ENCODE data around the gene SOX18.

The SOX18 gene

GRCh38 chr20:64080013-64080812 is 30.8 kb upstream of the SOX18 start, which contains the start of gene OPRL1:
OPRL1 (plus strand) TSS chr20:64080082; CDS start chr20:64092721, 12,639 bp downstream.
- no peak for DNase-seq

DNA sequence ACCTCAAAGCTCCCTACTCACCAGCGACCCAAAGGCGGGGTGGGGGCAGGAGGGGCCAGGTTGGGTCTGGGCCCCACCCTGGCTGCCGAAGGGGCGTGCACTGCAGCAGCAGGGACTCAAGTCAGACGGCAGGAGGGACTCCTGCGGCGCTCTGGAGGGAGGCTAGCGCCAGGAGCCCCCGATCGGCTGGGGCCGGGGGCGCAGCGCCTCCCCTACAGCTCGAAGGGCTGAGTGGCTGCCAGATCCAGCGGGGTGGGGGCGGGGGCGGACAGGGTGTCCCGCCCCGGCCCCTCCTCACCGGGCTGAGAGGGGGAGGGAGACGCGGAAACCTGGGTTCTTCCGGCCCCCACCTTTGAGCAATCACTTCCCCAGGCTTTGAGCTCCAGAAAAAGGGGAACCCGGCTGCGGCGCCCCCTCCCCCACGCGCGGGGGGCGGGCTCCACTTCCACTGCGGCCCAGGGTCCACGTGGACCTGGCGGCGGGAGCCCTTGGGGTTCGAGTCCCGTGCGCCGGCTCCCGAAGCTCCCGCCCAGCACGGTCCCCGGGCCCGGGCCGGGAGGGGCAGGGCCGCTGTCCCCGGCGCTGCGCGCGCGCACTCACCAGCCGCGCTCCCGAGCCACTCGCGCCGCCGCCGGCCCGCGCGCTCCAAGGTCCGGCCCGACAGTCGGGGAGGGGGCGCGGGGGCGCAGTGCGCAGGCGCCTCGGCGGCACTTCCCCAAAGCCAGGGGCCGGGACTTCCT is 30.0 kb upstream of the SOX18 start, which contains the start of gene RGS19:
RGS19 (minus strand) TSS at position 246 of the 740 bp plus-strand sequence. CDS start 2,632 bp downstream, outside the sequence.
- DNase-seq: peak; percentile 91

- no peak for DNase-seq
Observed at GRCh38 chr20:64078934-64079272, 29.5 kb upstream of the SOX18 start.

DNA sequence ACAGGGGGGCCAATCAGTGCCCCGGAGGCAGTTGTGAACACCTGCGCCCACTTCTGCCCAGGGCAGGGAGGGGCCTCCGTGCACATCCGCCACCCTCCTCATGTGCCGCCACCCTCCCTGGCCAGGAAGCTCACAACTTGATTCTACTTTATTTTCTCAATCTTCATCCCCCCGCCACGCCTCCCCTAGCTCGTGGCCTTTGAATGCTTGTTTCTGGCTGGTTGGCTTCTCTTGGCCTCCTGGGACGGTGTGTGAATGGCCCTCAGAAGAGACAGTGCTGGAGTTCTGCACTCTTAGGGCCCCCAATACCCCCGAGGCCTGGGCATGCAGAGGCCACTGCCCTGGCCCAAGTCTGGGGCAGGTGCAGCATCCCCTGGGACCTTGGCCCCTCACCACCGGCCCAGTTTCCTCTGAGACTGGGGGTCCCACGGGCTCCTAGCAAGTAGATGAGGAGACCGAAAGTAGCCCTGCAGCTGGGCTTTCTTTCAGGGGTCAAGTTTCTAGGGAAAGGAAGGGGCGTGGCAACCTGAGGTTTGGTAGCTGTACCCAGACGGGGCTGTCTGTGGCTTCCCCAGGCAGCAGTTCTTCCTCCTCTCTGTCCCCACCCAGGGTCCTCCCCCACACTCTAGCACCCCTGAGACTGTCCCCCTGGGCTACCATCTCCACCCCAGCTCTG is 28.6 kb upstream of the SOX18 start:
- no peak for DNase-seq

DNA sequence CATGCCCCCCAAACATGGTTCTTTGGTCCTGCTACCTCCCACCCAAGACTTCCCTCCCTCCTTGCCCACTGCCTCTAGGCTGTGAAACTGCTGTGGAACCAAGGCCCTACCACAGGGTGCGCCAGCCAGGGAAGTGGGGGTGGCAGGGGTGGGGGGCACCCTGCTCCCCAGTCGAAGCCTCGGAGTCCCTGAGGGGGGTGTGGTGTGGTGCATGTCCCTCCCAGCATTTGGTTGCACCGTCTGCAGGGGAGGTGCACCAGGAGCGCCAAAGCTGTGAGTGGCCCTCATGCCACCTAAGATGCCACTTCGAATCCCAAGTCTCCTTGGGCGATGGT is 28.1 kb upstream of the SOX18 start:
- DNase-seq: no peak

- no peak for DNase-seq
Observed at GRCh38 chr20:64077094-64077493, 27.7 kb upstream of the SOX18 start.

DNA sequence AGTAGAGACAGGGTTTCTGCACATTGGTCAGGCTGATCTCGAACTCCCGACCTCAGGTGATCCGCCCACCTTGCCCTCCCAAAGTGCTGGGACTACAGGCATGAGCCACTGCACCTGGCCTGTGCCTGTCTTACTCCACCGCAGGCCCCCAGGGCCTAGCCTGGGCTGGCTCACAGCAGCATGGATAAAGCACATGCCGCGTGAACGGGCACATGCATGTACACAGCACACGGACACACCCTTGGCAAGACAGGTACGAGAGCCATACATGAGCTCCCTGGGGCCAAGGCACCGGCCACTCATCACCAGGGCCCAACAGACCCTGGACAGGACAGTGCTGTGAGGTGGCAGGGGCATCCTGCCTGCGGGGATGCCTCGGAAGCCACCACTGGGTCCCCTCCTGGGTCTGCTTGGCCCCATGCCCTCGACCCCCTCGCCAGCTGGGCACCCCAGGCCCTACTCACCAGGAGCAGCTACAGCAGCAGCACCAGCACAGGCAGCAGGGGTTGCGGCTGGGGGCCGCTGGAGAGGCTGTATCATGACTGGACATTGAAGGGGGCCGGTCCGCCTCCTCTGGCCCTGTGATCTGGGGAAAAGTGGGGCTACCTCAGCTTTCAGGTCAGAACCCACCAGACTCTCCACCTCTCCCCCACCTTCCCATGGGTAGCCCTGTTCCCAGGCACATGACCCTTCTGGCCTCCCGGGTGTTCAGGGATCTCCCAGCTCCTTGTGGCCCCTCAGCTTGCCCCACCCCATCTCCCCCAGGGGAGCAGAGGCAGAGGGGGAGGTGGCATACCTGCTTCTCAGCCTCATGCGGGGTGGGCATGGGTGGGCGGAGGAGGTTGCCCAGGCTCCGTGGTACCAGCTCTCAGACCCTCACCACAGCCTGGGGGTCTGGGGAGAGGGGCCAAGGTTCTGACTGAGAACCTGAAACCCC is 26.9 kb upstream of the SOX18 start:
- no peak for DNase-seq

GRCh38 chr20:64075556-64075955 is 26.1 kb upstream of the SOX18 start:
- DNase-seq: no peak

DNA sequence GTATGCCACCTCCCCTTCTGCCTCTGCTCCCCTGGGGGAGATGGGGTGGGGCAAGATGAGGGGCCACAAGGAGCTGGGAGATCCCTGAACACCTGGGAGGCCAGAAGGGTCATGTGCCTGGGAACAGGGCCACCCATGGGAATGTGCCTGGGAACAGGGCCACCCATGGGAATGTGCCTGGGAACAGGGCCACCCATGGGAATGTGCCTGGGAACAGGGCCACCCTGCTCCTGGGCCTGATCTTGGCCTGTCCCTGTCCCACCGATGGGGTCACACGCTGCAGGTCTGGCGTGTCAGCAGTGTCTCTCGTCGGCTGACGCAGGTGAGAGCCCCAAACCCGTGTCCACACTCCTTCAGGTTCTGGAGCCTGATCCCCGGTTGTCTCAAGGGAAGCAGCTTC is 25.5 kb upstream of the SOX18 start:
- no peak for DNase-seq

DNA sequence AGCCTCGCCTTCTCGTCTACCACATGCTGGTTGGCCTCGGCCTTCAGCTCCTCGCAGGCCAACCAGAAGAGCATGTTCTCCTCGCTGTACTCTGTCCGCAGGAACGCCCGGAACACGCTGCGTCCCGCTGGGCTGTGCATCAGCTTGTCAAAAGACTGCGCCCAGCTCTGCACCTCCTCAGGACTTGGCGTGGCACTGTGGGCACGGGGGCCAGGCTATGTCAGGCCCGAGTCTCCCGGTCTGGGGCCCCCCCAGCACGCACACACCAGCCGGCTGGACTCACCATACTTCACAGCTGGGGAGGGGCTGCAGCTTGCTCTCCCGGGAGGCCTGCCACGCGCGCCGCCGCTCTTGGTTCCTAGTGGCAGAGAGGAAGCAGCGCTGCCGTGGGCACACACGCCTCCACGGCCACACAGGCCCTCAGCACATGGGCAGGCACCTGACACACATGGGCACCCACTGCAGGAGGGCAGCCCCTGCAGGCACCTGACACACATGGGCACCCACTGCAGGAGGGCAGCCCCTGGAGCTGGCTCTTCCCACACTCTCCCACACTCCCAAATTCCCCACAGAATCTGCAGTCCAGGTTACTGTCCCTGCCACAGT is 24.8 kb upstream of the SOX18 start:
- no peak for DNase-seq

GRCh38 chr20:64073476-64074183 is 24.2 kb upstream of the SOX18 start:
- no peak for DNase-seq

DNA sequence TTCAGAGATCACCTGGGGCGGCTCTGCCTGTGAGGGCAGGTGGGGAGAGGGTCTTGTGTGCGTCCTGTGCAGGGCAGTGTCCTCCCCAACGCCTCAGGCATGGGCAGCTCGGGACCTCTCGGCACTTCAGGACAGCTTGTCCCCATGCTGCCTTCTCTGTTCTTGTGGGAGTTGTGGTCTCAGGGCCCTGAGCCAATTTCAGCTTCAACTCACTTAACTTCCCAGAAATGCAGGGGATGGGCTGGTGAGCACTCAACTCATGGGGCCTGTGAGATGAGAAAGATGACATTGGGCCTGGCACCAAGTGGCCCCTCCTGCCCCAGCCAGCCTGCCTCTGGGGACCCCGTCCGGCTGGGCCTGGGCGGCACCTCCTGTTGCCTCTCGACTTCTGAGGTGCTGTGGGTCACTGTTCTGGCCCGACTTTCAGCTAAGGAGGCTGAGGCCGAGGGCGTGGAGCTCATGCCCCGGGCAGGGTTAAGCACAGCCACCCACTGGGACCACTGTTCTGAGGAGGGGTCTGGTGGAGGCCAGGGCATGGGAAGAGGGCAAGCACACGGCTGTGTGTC is 23.1 kb upstream of the SOX18 start:
- DNase-seq: no peak

- DNase-seq: no peak
Observed at GRCh38 chr20:64071341-64072332, 22.2 kb upstream of the SOX18 start.

GRCh38 chr20:64070244-64070993 is 21.0 kb upstream of the SOX18 start:
- DNase-seq: no peak

DNA sequence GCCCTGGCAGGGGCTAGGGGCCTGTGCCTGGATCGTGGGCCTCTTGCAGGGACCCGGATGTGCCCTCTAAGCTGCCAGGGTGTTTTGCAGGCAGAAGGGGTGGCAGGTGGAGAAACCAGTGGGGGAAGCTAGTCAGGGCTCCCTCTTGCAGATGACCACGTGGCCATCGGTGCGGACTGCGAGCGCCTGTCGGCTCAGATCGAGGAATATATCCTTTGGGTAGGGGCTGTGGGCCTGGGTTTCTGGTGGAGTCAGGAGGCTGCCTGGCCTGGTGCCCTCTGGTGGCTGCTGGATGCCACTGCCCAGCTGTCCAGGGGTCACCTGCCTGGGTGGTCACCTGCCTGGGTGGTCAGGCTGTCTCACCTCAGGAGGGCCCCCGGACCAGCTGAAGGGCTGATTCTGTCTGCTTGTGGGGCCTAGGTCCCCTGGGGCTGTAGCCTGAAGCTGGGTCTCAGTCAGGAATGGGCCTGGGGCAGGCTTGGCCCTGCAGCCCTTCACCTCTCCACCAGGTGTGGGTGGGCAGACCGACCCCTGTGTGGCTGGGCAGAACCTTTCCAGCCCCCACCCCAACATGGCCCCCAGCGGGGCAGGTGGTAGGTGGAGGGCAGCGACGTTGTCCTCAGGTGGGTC is 20.3 kb upstream of the SOX18 start:
- peak; percentile 99 for DNase-seq

GRCh38 chr20:64069209-64069613 is 19.8 kb upstream of the SOX18 start:
- no peak for DNase-seq

GRCh38 chr20:64068386-64069208 is 19.2 kb upstream of the SOX18 start:
- no peak for DNase-seq
